Measurements from ENCODE around the gene NOXA1.

- TF ChIP-seq CTCF (IDR thresholded peaks at IDR 0.05) (no peak), POLR2A (IDR thresholded peaks at IDR 0.05) (no peak), POLR2AphosphoS5 (IDR thresholded peaks at IDR 0.05) (no peak), EP300 (IDR thresholded peaks at IDR 0.05) (no peak)
Observed at GRCh38 chr9:137407590-137408300, 15.4 kb upstream of the NOXA1 start.
